ENCODE data around the gene ZSCAN10. TPM values are rescaled to one million over a fixed set of nuclear protein-coding genes. Genes with fewer than 3 reads are reported as not detected.
"Not testable (repeated sequence)": the region's sequence is repeated elsewhere in the genome, so short reads cannot be mapped to it uniquely, and the experiment has no call there.

The ZSCAN10 gene
- total and polyA plus RNA-seq, 9 donors: 0.12 to 0.44 (median 0.15) TPM; not detected in 2

DNA sequence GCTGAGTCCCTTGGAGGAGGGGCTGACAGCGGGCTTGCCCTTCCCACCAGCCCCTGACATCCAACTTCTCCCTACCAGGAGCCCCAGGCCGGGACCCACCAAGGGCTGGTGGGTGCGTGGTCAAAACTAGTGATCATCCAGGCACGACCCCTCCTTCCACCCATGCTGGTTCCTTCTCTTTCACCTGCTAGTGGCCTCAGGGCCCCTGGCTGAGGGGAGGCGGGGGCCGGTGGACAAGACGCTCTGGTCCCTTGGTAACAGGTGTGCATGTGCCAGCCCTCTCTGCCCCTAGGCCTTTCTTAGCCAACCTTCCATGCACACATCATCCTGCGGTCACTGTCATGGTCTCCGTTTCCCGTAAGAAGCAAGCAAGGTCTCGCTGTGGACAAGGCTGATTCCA, 44.1 kb upstream of the ZSCAN10 start:
- DNase-seq: no peak
- 85% methylated on average over 9 of the region's 11 CpGs for WGBS (ENCODE audit: insufficient coverage)
- H3K36me3 ChIP-seq (ENCODE audit: control insufficient read depth, insufficient read depth, low read length): peaks cover 44% of the 10 kb centered on the region
- H3K4me3 ChIP-seq (ENCODE audit: low read length): peak overlapping the region; percentile 13
- H3K9me3 ChIP-seq (replicated peaks; ENCODE audit: control insufficient read depth, low read depth, low read length): no peaks in the 10 kb centered on the region
- H3K27me3 ChIP-seq (ENCODE audit: control insufficient read depth, insufficient read depth, low read length): no peaks in the 10 kb centered on the region
- peaks cover 45% of the 10 kb centered on the region for H3K4me1 ChIP-seq (ENCODE audit: control insufficient read depth, insufficient read depth, low read length)
- peak overlapping the region; percentile 92 for H3K27ac ChIP-seq (ENCODE audit: low read length)

DNA sequence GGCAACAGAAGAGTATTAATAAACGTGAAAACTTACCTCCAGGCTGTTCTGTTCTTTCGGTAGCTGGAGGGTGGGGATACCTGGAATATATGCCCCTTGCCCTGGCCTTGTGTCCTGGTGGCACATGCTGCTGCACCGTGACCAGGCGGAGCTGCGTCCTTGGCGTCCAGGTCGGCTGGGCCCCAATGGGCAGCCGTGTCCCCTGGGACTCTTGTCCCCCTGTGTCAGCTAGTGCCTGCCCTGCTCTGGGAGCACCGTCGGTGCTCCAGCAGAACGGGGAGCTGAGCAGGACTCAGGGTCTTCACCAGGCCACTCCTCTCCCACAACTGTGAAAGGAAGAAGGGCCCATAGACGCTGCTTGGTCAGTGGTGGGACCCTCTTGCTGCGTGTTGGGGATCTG, 43.7 kb upstream of the ZSCAN10 start:
- Histone ChIP-seq H3K27ac (ENCODE audit: low read length) (peak overlapping the region; percentile 92), H3K27me3 (ENCODE audit: control insufficient read depth, insufficient read depth, low read length) (no peaks in the 10 kb centered on the region), H3K36me3 (ENCODE audit: control insufficient read depth, insufficient read depth, low read length) (peaks cover 48% of the 10 kb centered on the region), H3K4me1 (ENCODE audit: control insufficient read depth, insufficient read depth, low read length) (peaks cover 42% of the 10 kb centered on the region), H3K4me3 (ENCODE audit: low read length) (peak overlapping the region; percentile 13), H3K9me3 (replicated peaks; ENCODE audit: control insufficient read depth, low read depth, low read length) (no peaks in the 10 kb centered on the region)
- DNase-seq: no peak
- WGBS (ENCODE audit: insufficient coverage): 85% methylated on average over 11 of the region's 13 CpGs

DNA sequence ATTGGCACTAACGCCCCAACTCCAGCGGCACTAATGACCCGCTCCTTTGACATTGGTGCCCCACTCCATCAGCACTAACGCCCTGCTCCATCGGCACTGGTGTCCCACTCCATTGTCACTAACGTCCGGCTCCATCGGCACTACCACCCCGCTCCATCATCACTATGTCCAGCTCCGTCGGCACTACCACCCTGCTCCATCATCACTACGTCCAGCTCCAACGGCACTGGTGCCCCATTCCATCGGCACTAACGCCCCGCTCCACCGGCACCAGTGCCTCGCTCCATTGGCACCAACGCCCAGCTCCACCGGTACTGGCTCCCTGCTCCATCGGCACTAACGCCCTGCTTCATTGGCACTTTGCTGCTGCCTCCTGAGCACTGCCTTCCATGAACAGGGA, 43.2 kb upstream of the ZSCAN10 start:
- H3K9me3 ChIP-seq (replicated peaks; ENCODE audit: control insufficient read depth, low read depth, low read length): no peaks in the 10 kb centered on the region
- DNase-seq: no peak
- 95% methylated on average over 22 of the region's 22 CpGs for WGBS (ENCODE audit: insufficient coverage)
- no peak overlapping the region for H3K4me3 ChIP-seq (ENCODE audit: low read length)
- H3K36me3 ChIP-seq (ENCODE audit: control insufficient read depth, insufficient read depth, low read length): peaks cover 52% of the 10 kb centered on the region
- peak overlapping the region; percentile 92 for H3K27ac ChIP-seq (ENCODE audit: low read length)
- H3K4me1 ChIP-seq (ENCODE audit: control insufficient read depth, insufficient read depth, low read length): peaks cover 40% of the 10 kb centered on the region
- no peaks in the 10 kb centered on the region for H3K27me3 ChIP-seq (ENCODE audit: control insufficient read depth, insufficient read depth, low read length)

DNA sequence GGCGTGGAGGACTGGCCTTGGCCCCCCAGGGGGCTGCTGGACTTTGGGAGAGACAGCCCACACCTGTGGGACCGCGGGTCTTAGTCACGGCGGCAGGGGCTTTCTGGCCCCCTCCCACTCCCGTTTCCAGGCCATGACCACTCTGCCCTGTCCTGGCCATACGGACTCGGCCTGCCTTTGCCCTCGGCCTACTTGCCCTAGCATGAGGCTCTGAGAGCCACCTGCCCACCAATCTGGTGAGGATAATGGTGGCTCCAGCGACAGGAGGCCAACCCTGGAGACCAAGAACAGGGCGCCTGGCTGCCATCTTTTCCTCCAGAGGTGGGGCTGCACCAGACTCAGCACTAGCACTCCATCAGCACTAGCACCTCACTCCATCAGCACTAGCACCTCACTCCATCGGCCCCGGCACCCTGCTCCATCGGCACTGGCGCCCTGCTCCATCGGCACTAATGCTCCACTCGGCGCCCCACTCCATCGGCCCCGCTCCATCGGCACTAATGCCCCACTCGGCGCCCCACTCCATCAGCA, 42.8 kb upstream of the ZSCAN10 start:
- Histone ChIP-seq H3K4me1 (ENCODE audit: control insufficient read depth, insufficient read depth, low read length) (peaks cover 40% of the 10 kb centered on the region), H3K9me3 (replicated peaks; ENCODE audit: control insufficient read depth, low read depth, low read length) (no peaks in the 10 kb centered on the region), H3K27me3 (ENCODE audit: control insufficient read depth, insufficient read depth, low read length) (no peaks in the 10 kb centered on the region), H3K27ac (ENCODE audit: low read length) (no peak overlapping the region), H3K4me3 (ENCODE audit: low read length) (no peak overlapping the region), H3K36me3 (ENCODE audit: control insufficient read depth, insufficient read depth, low read length) (peaks cover 57% of the 10 kb centered on the region)
- WGBS (ENCODE audit: insufficient coverage): 95% methylated on average over 23 of the region's 23 CpGs
- no peak for DNase-seq

DNA sequence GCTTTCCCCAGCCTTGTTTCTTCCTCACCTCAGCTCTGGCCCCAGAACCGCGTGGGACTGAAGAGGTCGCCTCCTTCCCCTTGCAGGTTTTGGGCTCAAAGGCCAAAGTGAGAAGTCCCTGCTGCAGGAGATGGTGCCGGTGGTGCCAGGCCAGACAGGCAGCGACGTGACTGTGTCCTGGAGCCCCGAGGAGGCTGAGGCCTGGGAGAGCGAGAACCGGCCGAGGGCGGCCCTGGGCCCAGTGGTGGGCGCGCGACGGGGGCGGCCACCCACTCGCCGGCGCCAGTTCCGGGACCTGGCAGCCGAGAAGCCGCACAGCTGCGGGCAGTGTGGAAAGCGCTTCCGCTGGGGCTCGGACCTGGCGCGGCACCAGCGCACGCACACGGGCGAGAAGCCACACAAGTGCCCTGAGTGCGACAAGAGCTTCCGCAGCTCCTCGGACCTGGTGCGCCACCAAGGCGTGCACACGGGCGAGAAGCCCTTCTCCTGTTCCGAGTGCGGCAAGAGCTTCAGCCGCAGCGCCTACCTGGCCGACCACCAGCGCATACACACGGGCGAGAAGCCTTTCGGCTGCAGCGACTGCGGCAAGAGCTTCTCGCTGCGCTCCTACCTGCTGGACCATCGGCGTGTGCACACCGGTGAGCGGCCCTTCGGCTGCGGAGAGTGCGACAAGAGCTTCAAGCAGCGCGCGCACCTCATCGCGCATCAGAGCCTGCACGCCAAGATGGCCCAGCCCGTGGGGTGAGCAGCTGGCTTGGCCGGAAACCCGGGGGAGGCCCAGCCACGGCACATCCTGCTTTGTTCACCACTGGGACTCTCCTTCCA, 41.7 kb upstream of the ZSCAN10 start:
- no peak overlapping the region for H3K27ac ChIP-seq (ENCODE audit: low read length)
- H3K9me3 ChIP-seq (replicated peaks; ENCODE audit: control insufficient read depth, low read depth, low read length): no peaks in the 10 kb centered on the region
- WGBS (ENCODE audit: insufficient coverage): 91% methylated on average over 69 of the region's 69 CpGs
- peaks cover 43% of the 10 kb centered on the region for H3K4me1 ChIP-seq (ENCODE audit: control insufficient read depth, insufficient read depth, low read length)
- DNase-seq: no peak
- H3K27me3 ChIP-seq (ENCODE audit: control insufficient read depth, insufficient read depth, low read length): no peaks in the 10 kb centered on the region
- peaks cover 58% of the 10 kb centered on the region for H3K36me3 ChIP-seq (ENCODE audit: control insufficient read depth, insufficient read depth, low read length)
- H3K4me3 ChIP-seq (ENCODE audit: low read length): no peak overlapping the region

DNA sequence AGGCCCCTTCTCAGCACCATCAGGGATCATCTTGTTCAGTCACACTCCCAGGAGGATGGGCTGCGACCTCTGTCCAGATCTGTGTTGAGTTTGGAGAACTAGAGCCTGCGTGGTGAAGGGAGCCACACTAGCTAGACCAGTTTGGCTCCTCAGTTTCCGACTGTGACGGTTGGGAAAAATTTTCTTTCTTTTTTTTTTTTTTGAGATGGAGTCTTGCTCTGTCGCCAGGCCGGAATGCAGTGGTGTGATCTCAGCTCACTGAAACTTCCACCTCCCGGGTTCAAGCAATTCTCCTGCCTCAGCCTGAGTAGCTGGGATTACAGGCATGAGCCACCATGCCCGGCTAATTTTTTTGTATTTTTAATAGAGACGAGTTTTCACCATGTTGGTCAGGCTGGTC, 40.5 kb upstream of the ZSCAN10 start:
- DNase-seq; H3K4me3 ChIP-seq (ENCODE audit: low read length); H3K27ac ChIP-seq (ENCODE audit: low read length); H3K9me3 ChIP-seq (replicated peaks; ENCODE audit: control insufficient read depth, low read depth, low read length); H3K27me3 ChIP-seq (ENCODE audit: control insufficient read depth, insufficient read depth, low read length): not testable (repeated sequence)
- Histone ChIP-seq H3K36me3 (ENCODE audit: control insufficient read depth, insufficient read depth, low read length) (peaks cover 58% of the 10 kb centered on the region), H3K4me1 (ENCODE audit: control insufficient read depth, insufficient read depth, low read length) (peaks cover 32% of the 10 kb centered on the region)
- WGBS (ENCODE audit: insufficient coverage): 96% methylated on average over 6 of the region's 9 CpGs

DNA sequence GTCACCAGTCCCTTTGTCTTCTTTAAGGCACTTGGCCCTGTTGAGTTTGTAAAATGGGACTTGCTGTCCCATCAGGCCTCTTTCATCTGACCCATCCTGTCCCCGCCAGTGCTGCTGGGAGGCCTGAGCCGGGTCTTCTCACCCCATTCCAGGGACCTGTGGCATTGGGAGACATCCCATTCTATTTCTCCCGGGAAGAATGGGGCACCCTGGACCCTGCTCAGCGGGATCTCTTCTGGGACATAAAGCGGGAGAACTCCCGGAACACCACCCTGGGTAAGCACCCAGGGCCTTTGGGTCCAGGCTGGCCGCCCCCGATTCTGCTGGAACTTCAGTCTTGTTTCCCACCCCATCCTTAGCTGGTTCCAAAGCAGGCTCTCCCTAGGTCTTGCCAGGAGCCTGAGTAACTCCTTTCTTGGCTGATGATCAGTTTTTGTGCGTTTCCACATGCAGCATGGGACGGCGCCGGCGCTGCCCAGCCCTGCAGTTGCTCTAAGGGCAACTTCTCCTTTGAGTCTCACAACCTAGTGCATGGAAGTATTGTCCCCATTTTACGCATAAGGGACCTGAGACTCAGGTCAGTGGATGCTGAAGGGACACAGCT, 39.8 kb upstream of the ZSCAN10 start:
- no peak overlapping the region for H3K4me3 ChIP-seq (ENCODE audit: low read length)
- no peaks in the 10 kb centered on the region for H3K27me3 ChIP-seq (ENCODE audit: control insufficient read depth, insufficient read depth, low read length)
- peaks cover 29% of the 10 kb centered on the region for H3K4me1 ChIP-seq (ENCODE audit: control insufficient read depth, insufficient read depth, low read length)
- no peak for DNase-seq
- WGBS (ENCODE audit: insufficient coverage): 90% methylated on average over 13 of the region's 14 CpGs
- no peaks in the 10 kb centered on the region for H3K9me3 ChIP-seq (replicated peaks; ENCODE audit: control insufficient read depth, low read depth, low read length)
- H3K36me3 ChIP-seq (ENCODE audit: control insufficient read depth, insufficient read depth, low read length): peaks cover 58% of the 10 kb centered on the region
- H3K27ac ChIP-seq (ENCODE audit: low read length): no peak overlapping the region

DNA sequence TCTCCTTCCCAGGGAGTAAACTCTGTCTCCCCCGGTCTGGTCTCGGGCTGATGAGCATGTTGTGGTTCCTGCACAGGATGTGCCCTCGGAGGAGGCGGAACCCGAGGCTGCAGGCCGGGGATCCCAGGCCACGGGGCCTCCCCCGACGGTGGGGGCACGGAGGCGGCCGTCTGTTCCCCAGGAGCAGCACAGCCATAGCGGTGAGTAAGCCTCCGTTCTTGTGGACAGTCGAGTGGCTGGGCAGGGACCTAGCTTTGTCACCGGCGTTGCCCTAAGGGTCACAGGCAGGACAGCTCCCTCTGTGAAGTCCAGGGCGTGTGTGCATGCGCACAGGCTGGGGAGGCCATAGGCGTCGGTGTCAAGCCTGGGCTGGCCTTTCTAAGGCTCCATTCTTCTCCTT, 39.2 kb upstream of the ZSCAN10 start:
- peaks cover 58% of the 10 kb centered on the region for H3K36me3 ChIP-seq (ENCODE audit: control insufficient read depth, insufficient read depth, low read length)
- 93% methylated on average over 21 of the region's 21 CpGs for WGBS (ENCODE audit: insufficient coverage)

DNA sequence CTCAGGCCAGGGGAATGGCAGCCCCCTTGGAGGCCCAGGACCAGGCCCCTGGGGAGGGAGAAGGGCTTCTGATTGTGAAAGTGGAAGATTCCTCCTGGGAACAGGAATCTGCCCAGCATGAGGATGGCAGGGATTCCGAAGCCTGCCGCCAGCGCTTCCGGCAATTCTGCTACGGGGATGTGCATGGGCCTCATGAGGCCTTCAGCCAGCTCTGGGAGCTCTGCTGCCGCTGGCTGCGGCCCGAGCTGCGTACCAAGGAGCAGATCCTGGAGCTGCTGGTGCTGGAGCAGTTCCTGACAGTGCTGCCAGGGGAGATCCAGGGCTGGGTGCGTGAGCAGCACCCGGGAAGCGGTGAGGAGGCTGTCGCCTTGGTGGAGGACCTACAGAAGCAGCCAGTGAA, 38.2 kb upstream of the ZSCAN10 start:
- peaks cover 16% of the 10 kb centered on the region for H3K4me1 ChIP-seq (ENCODE audit: control insufficient read depth, insufficient read depth, low read length)
- no peak for DNase-seq
- H3K36me3 ChIP-seq (ENCODE audit: control insufficient read depth, insufficient read depth, low read length): peaks cover 48% of the 10 kb centered on the region
- no peaks in the 10 kb centered on the region for H3K9me3 ChIP-seq (replicated peaks; ENCODE audit: control insufficient read depth, low read depth, low read length)
- no peak overlapping the region for H3K4me3 ChIP-seq (ENCODE audit: low read length)
- no peaks in the 10 kb centered on the region for H3K27me3 ChIP-seq (ENCODE audit: control insufficient read depth, insufficient read depth, low read length)
- no peak overlapping the region for H3K27ac ChIP-seq (ENCODE audit: low read length)
- 94% methylated on average over 13 of the region's 13 CpGs for WGBS (ENCODE audit: insufficient coverage)

More for the DNA sequence above, 39.2 kb upstream of the ZSCAN10 start:
- Histone ChIP-seq H3K4me1 (ENCODE audit: control insufficient read depth, insufficient read depth, low read length) (peaks cover 27% of the 10 kb centered on the region), H3K27me3 (ENCODE audit: control insufficient read depth, insufficient read depth, low read length) (no peaks in the 10 kb centered on the region), H3K4me3 (ENCODE audit: low read length) (no peak overlapping the region), H3K27ac (ENCODE audit: low read length) (no peak overlapping the region), H3K9me3 (replicated peaks; ENCODE audit: control insufficient read depth, low read depth, low read length) (no peaks in the 10 kb centered on the region)
- DNase-seq: no peak

DNA sequence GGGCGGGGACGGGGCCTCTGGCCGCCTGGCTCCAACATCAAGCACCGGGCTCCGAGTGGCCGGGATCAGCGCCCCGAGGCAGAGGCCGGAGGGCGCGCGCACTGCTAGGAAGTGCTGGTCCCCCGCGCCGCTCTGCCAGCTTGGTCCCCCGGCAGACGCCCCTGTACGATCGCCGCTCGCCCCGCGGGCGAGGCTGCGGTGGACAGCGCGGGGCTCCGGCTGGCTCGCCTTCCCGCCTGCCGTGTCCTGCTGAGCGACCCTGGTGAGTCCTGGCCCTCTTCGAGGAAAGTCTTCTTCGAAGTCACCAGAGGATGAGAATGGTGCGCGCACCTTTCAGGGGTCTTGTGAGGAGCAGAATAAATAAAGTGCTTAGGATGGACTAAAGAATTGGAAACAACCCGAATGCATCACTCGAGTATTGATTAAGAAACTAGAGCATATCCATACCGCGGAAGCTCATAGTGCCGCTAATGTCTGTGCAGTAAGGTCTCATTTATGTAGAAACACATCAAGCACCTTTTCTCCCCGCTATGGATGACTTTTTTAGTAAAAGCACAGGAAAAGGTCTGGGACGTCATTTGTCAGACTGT, 36.1 kb upstream of the ZSCAN10 start:
- DNase-seq: no peak
- Histone ChIP-seq H3K4me1 (ENCODE audit: control insufficient read depth, insufficient read depth, low read length) (peaks cover 13% of the 10 kb centered on the region), H3K27me3 (ENCODE audit: control insufficient read depth, insufficient read depth, low read length) (no peaks in the 10 kb centered on the region), H3K9me3 (replicated peaks; ENCODE audit: control insufficient read depth, low read depth, low read length) (no peaks in the 10 kb centered on the region), H3K27ac (ENCODE audit: low read length) (peak overlapping the region; percentile 87), H3K36me3 (ENCODE audit: control insufficient read depth, insufficient read depth, low read length) (peaks cover 40% of the 10 kb centered on the region), H3K4me3 (ENCODE audit: low read length) (peak overlapping the region; percentile 70)
- WGBS (ENCODE audit: insufficient coverage): under 1% methylated on average over 31 of the region's 43 CpGs
